ENCODE data around the gene MED27.

MED27 gene

GRCh38 chr9:131960311-131960710 is 119.4 kb downstream of the MED27 start:
- no peak for DNase-seq (ENCODE audit: low read depth)
- no peak overlapping the region for H3K4me3 ChIP-seq (ENCODE audit: control insufficient read depth, low read depth, low read length)
- no peak for TF ChIP-seq CTCF (IDR thresholded peaks at IDR 0.05; ENCODE audit: control insufficient read depth, insufficient read depth, low read depth, low read length, missing control alignments)

GRCh38 chr9:131959887-131960286 is 119.8 kb downstream of the MED27 start:
- no peak overlapping the region for H3K4me3 ChIP-seq (ENCODE audit: control insufficient read depth, low read depth, low read length)
- no peak for TF ChIP-seq CTCF (IDR thresholded peaks at IDR 0.05; ENCODE audit: control insufficient read depth, insufficient read depth, low read depth, low read length, missing control alignments)
- no peak for DNase-seq (ENCODE audit: low read depth)

- no peak overlapping the region for H3K4me3 ChIP-seq (ENCODE audit: control insufficient read depth, low read depth, low read length)
- no peak for TF ChIP-seq CTCF (IDR thresholded peaks at IDR 0.05; ENCODE audit: control insufficient read depth, insufficient read depth, low read depth, low read length, missing control alignments)
- DNase-seq (ENCODE audit: low read depth), result no peak
Measured at GRCh38 chr9:131959056-131959455, 120.6 kb downstream of the MED27 start.

- DNase-seq (ENCODE audit: low read depth), result no peak
- TF ChIP-seq CTCF (IDR thresholded peaks at IDR 0.05; ENCODE audit: control insufficient read depth, insufficient read depth, low read depth, low read length, missing control alignments), result peak; percentile 21
- H3K4me3 ChIP-seq (ENCODE audit: control insufficient read depth, low read depth, low read length), result no peak overlapping the region
Measured at GRCh38 chr9:131954299-131954698, 125.4 kb downstream of the MED27 start.

- no peak for DNase-seq (ENCODE audit: low read depth)
- H3K4me3 ChIP-seq (ENCODE audit: control insufficient read depth, low read depth, low read length), result no peak overlapping the region
- no peak for TF ChIP-seq CTCF (IDR thresholded peaks at IDR 0.05; ENCODE audit: control insufficient read depth, insufficient read depth, low read depth, low read length, missing control alignments)
Measured at GRCh38 chr9:131951905-131952304, 127.8 kb downstream of the MED27 start.

- H3K4me3 ChIP-seq (ENCODE audit: control insufficient read depth, low read depth, low read length), result no peak overlapping the region
- DNase-seq (ENCODE audit: low read depth), result no peak
Measured at GRCh38 chr9:131951155-131951554, 128.5 kb downstream of the MED27 start.

More at GRCh38 chr9:131951155-131951554, 128.5 kb downstream of the MED27 start:
- no peak for TF ChIP-seq CTCF (IDR thresholded peaks at IDR 0.05; ENCODE audit: control insufficient read depth, insufficient read depth, low read depth, low read length, missing control alignments)
